Chondrocyte (in vitro differentiated cells): Measurements from ENCODE around the gene RPL27A. TPM values are rescaled to one million over a fixed set of nuclear protein-coding genes. Genes with fewer than 3 reads are reported as not detected.

ENCODE experiments used
- DNase-seq: peaks from one replicate; pipeline ENCODE4 v3.0.0; 2021; ENCODE audit warnings: mixed read lengths, low spot score
- H3K27ac Mint-ChIP-seq: one replicate; pipeline ENCODE4 v1.8.0; 2021; ENCODE audit warnings: mild to moderate bottlenecking, moderate library complexity, mixed read lengths; ENCODE audit not compliant: unreplicated experiment
- H3K27me3 Mint-ChIP-seq: 2 replicates; pipeline ENCODE4 v1.8.0; 2021; ENCODE audit warnings: low read depth, mixed read lengths
- H3K36me3 Mint-ChIP-seq: 2 replicates; pipeline ENCODE4 v1.8.0; 2021; ENCODE audit warnings: low read depth, mixed read lengths
- H3K4me1 Mint-ChIP-seq: 2 replicates; pipeline ENCODE4 v1.8.0; 2021; ENCODE audit warnings: low read depth, mild to moderate bottlenecking, mixed read lengths
- H3K4me3 Mint-ChIP-seq: one replicate; pipeline ENCODE4 v1.8.0; 2021; ENCODE audit warnings: mild to moderate bottlenecking, moderate library complexity, mixed read lengths; ENCODE audit not compliant: unreplicated experiment
- H3K9me3 Mint-ChIP-seq: 2 replicates; pipeline ENCODE4 v1.8.0; 2021; ENCODE audit warnings: low read depth, mixed read lengths
- CTCF ChIP-seq: fragments of 200-600 bp; sonication (generic); IDR thresholded peaks from 2 replicates; pipeline ENCODE4 v1.5.0; 2021; ENCODE audit warnings: antibody characterized with exemption, mild to moderate bottlenecking, moderate library complexity
- total RNA-seq: library from RNA; stranded (reverse); gene quantifications from 3 replicates; pipeline ENCODE4 v1.2.1, GENCODE V29; 2021

RPL27A gene
- total RNA-seq, 1 donor from 2014 or later = 546 TPM

DNA sequence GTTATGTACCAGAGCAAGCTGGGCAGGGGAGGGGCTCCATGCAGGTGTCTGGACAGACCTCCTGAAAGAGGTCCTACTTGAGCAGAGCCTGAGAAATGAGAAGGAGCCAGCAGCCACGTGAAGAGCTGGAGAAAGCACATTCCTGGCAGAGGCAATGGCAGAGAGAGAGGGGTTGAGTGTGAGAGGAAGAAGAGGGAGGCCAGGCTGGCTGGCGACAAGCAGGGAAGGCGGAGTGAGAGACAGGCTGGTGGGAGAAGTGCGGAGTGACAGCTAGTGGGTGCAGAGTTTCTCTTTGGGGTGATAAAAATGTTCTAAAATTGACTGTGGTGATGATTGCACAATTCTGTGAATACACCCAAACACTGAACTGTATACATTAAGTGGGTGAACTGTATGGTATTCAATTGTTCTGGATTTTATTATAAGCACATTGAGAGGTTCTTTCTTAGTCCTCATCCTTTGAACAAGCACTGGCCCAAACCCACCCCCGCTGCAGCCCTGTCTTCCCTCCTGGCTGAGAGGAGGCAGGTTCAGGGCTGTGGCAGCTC is 29.4 kb downstream of the RPL27A start:
- H3K36me3 Mint-ChIP-seq = peaks cover 23% of the 10 kb centered on the region
- no peaks in the 10 kb centered on the region for H3K27me3 Mint-ChIP-seq
- DNase-seq = no peak
- H3K9me3 Mint-ChIP-seq = no peaks in the 10 kb centered on the region
- TF ChIP-seq CTCF = no peak
- peaks cover 44% of the 10 kb centered on the region for H3K4me1 Mint-ChIP-seq
- H3K4me3 Mint-ChIP-seq = no peak overlapping the region
- H3K27ac Mint-ChIP-seq = no peak overlapping the region

- peaks cover 49% of the 10 kb centered on the region for H3K4me1 Mint-ChIP-seq
These were observed 29.9 kb downstream of the RPL27A start for GRCh38 chr11:8712506-8712905.

GRCh38 chr11:8713760-8714454 is 31.3 kb downstream of the RPL27A start:
- H3K27ac Mint-ChIP-seq = no peak overlapping the region
- peaks cover 49% of the 10 kb centered on the region for H3K4me1 Mint-ChIP-seq
- peaks cover 26% of the 10 kb centered on the region for H3K36me3 Mint-ChIP-seq

More at GRCh38 chr11:8712506-8712905, 29.9 kb downstream of the RPL27A start:
- TF ChIP-seq CTCF = no peak
- Mint-ChIP-seq H3K4me3 (no peak overlapping the region), H3K9me3 (no peaks in the 10 kb centered on the region), H3K27ac (no peak overlapping the region), H3K36me3 (peaks cover 26% of the 10 kb centered on the region), H3K27me3 (no peaks in the 10 kb centered on the region)
- no peak for DNase-seq

DNA sequence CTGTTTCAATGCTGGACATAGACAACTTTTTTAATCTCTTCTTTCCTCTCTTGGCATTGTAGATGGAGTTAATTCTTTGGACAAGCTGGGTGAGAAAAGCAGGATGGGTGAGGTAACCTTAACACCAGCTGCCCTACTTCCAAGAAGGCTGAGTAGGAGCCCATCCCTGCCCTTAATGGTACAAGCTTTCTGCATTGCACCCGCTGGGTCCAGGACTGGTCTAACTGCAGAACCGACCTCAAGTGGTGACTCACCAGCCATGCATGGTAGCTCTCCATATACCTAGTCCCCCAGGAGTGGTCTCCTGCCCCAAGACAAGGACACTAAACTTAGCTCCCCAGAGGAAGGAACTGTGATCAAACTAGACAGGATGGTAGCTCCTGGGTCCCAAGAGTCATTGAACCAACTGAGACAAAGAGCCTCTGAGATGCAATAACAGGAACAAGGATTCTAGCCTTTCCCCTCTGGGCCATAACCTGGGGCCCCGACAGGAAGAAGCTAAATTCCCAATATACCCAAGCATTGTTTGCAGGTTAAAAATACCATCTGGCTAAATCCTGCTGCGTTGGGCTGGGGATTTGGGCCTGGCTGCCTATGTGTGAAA is 32.1 kb downstream of the RPL27A start:
- no peak overlapping the region for H3K4me3 Mint-ChIP-seq
- no peaks in the 10 kb centered on the region for H3K9me3 Mint-ChIP-seq
- no peak for DNase-seq
- no peak for TF ChIP-seq CTCF
- no peak overlapping the region for H3K27ac Mint-ChIP-seq
- H3K36me3 Mint-ChIP-seq = peaks cover 26% of the 10 kb centered on the region
- no peaks in the 10 kb centered on the region for H3K27me3 Mint-ChIP-seq
- H3K4me1 Mint-ChIP-seq = peaks cover 49% of the 10 kb centered on the region

More at GRCh38 chr11:8713760-8714454, 31.3 kb downstream of the RPL27A start:
- Mint-ChIP-seq H3K4me3 (no peak overlapping the region), H3K9me3 (no peaks in the 10 kb centered on the region), H3K27me3 (no peaks in the 10 kb centered on the region)
- TF ChIP-seq CTCF = no peak
- no peak for DNase-seq

GRCh38 chr11:8715501-8715900 is 32.9 kb downstream of the RPL27A start:
- H3K4me1 Mint-ChIP-seq = peaks cover 51% of the 10 kb centered on the region
- H3K27ac Mint-ChIP-seq = no peak overlapping the region
- peaks cover 25% of the 10 kb centered on the region for H3K36me3 Mint-ChIP-seq
- H3K27me3 Mint-ChIP-seq = no peaks in the 10 kb centered on the region
- no peaks in the 10 kb centered on the region for H3K9me3 Mint-ChIP-seq
- H3K4me3 Mint-ChIP-seq = no peak overlapping the region
- DNase-seq = no peak
- TF ChIP-seq CTCF = no peak
